HG03103 (cell line): ENCODE results near the gene ECE1.
"Not testable (repeated sequence)": the region's sequence is repeated elsewhere in the genome, so short reads cannot be mapped to it uniquely, and the experiment has no call there.

ENCODE experiments used
- ATAC-seq: cut with Tn5 transposase; IDR thresholded peaks from one replicate; pipeline ENCODE4 v1.9.1; 2021; ENCODE audit warnings: low read depth; ENCODE audit not compliant: unreplicated experiment

Gene ECE1

GRCh38 chr1:21234779-21235178 is 55.5 kb downstream of the ECE1 start:
- ATAC-seq = no peak

DNA sequence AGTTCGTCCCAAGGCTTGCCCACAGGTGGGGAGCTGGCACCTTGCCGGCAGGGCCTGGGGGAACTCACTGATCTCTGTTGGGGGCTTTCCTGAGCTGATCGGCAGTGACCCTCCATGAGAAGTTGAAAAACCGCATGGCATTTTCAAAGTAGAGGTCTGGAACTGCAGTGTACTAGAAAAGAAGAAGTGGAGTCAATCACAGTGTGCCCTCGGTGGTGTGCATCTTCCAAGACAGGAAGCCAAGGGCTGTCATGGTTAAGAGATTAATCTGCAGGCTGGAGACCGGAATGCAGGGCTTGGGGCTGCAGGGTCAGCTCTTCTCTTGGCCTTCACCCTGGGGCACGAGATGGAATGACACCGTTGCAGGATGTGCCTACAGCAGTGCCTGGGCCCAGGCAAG is 56.8 kb downstream of the ECE1 start:
- no peak for ATAC-seq

GRCh38 chr1:21232044-21232443 is 58.2 kb downstream of the ECE1 start:
- no peak for ATAC-seq

- no peak for ATAC-seq
Measured at GRCh38 chr1:21229246-21230000, 60.8 kb downstream of the ECE1 start.

- not testable (repeated sequence) for ATAC-seq
Measured at GRCh38 chr1:21228224-21228623, 62.0 kb downstream of the ECE1 start.

DNA sequence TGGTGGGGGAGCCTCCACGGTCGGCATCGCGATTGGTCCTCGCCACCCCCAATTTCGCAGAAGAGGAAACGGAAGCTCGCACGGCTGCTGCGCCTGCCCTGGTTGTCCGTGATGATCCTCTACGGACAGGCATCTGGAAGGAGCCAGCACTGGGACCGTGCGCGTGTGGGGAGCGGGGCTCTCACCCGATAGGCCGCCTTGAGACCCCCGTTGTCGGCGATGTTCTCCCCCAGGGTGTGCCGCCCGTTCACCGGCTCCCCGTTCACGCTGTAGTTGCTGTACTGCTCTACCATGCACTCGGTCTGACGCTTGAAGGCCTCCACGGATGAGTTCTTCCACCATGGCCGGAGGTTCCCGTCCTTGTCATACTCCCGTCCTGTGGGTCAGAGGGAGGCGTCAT is 65.2 kb downstream of the ECE1 start:
- ATAC-seq = no peak

DNA sequence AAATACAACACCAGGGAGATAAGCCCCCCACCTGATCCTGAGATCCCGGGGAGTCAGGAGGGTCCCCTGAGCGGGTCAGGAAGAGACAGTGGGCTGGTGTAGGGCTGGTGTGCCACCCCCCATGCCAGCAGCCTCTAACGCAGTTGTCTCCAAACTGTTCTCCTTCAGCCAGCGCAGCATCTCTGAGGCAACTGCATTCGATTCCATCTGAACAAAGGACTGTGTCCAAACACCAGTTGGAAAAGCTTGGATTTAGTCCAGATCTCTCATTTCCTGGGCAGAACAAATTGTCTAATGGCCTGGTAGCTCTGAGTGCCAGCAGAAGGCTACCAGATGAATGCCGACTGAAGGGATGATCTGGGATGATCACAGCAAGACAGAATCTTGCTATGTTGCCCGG is 69.4 kb downstream of the ECE1 start:
- no peak for ATAC-seq

- ATAC-seq = no peak
Measured at GRCh38 chr1:21219674-21220073, 70.6 kb downstream of the ECE1 start.

DNA sequence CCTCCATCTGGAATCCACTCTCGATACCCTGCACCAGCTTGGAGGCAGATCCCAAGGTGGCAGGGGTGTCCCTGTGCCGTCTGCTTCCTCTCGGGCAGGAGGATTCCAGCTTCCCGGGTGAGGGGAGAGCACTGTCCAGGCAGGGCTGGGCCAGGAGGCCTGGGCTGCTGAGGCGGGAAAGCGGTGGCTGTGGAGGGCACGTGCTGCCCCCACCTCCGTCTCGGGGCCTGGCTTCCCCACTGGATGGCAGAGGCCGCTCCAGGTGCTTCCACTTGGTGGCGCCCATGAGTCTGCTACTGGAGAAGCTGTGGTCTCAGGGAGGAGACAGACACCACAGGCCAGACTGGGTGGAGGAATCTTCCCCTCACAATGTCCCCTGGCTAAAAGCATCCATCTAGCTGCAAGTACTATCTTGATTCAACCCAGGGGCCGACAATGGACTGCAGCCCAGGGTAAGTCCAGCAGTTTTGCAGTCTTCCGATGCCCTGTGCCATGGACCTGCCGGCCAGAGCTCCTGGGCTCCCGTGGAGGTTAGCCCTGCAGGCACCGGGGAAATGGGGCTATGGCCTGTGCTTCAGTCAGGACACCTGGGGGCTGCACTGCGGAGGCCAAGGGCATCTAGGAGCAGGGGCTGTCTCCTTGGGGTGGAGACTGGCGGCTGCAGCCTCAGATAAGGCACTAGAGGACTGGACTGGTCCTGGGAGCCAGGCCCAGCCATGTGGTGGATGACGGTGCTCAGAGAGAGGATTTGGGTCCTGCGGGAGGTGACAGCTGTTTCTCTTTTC is 72.3 kb downstream of the ECE1 start:
- no peak for ATAC-seq

DNA sequence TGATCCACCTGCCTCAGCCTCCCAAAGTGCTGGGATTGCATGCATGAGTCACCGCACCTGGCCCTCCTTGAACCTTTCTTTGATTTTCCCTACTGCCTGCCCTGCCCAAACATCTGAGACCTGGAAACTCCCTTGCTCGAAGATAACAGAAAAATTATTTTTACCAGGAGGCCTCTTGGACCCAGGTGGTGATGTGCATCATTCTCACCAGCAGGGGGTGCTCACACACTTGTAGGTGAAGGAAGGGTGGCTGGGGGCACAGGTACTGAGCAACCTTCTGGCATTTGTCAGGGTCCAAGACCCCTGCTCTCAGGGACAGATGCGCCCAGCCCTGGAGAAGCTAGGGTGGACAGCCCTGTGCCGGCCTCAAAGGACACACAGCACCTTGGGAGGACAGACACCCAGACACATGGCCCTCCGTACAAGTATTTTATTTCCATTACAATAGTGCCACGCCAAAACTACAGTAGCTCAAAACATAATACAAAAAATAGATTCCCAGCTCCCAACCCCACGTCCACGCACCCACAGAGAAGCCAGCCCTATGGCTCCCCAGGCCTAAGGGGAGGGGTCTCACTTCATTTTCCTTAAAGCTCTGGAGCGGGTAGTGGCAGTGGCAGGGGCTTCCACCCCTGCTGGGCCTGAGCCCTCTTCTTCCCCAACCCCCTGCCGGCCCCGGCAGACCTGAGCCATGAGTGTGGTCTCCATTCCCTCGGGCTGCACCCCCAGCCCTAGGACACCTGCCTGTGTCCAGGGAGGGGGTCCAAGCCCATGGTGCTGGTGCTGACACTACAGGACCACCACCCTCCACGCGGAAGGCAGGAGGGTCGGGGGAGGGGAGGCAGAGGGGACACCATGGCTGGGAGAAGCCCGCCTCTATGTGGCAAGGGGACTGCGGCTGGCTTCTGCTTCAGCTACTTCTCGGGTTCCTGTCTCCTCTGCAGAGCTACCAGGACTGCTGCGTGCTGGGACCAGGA is 73.1 kb downstream of the ECE1 start:
- no peak for ATAC-seq

GRCh38 chr1:21212126-21212525 is 78.1 kb downstream of the ECE1 start:
- ATAC-seq = no peak

DNA sequence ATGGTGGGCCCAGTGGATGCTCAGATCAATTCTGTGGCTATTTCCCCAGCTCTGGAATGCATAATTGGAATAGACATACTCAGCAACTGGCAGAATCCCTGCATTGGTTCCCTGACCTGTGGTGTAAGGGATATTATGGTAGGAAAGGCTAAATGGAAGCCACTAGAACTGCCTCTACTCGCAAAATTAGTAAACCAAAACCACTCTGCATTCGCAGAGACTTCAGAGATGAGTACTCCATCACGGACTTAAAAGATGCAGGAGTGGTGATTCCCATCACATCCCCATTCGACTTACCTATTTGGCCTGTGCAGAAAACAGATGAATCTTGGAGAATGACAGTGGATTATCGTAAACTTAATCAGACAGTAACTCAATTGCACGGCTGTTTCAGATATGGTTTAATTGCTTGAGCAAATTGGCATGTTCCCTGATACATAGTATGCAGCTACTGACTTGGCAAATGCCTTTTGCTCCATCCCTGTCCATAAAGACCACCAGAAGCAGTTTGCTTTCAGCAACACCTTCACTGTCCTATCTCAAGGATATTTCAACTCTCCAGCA is 82.0 kb downstream of the ECE1 start:
- ATAC-seq = not testable (repeated sequence)

DNA sequence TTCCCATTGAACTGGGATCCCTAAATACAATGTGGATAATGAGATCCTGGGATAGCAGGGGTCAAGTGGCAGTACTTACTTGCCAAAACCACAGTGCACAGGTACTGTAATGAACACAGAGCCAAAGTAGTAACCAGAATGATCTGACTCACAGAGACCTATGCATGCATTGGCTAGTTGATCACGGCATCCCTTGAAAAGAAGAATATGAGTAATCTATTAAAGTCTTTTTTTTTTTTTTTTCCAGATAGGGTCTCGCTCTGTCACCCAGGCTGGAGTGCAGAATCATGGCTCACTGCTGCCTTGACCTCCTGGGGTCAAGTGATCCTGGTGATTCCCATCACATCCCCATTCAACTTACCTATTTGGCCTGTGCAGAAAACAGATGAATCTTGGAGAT is 84.1 kb downstream of the ECE1 start:
- no peak for ATAC-seq

GRCh38 chr1:21205416-21205815 is 84.8 kb downstream of the ECE1 start:
- ATAC-seq = no peak

DNA sequence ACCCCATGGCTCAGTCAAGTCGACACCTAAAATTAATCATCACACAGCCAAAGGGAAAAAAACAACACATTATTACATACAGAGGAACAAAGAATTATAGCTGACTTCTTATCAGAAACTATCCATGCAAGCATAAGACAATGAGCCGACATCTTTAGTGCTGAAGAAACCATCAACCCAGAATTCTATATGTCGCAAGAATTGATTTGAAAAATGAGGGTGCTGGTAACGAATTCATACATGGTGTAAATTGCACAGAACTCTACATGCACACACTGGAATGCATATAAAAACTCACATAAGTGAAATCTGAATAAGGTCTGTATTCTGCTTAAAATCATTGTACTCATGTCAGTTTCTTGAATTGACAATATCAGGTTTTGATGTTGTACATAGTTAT is 88.6 kb downstream of the ECE1 start:
- ATAC-seq = no peak

DNA sequence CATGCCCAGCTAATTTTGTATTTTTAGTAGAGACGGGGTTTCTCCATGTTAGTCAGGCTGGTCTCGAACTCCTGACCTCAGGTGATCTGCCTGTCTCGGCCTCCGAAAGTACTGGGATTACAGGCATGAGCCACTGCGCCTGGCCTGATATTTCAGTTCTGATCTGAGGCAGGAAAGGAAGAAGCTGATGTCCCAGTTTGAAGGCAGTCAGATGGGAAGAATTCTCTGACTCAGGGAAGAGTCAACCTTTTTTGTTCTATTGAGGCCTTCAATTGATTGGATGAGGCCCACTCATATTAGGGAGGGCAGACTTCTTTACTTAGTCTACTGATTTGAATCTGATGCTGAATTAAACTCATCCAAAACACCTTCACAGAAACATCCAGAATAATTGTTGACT is 89.0 kb downstream of the ECE1 start:
- not testable (repeated sequence) for ATAC-seq

- no peak for ATAC-seq
Measured at GRCh38 chr1:21200767-21201166, 89.5 kb downstream of the ECE1 start.

DNA sequence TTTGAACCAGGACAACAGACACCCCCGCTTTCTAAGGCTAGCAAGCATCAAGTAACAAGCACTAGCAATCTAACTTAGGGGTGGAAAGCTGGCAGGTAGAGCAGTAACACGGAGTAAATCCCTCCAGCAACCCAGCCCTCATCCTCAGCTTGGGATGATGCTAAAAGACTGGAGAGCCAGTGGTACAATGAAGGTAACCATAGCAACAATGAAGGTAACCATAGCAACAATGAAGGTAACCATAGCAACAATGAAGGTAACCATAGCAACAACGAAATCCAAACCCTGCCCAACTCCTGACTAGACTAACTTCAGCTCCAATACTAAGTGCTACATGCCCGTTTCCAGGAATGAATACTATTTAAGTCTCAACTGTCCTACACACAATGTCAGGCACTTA is 91.3 kb downstream of the ECE1 start:
- no peak for ATAC-seq

GRCh38 chr1:21192871-21193270 is 97.4 kb downstream of the ECE1 start:
- ATAC-seq = no peak

DNA sequence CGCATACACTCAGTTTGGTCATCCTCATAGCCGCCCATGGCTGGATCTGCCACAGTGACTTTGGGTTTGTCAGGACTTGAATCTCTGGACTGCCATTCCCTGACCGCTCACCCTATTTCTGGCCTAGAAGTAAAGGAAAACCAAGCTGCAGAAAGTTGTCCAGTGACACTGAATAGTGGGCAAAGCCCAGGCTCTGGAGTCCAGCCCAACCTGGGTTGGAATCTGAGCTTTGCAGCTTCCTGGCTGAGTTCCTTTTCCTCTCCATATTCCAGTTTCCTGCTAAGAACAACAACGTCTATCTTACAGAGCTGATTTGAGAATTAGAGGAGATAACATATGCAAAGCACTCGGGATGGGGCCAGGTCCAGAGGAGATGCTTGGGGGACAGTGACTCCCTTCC is 98.0 kb downstream of the ECE1 start:
- no peak for ATAC-seq

- not testable (repeated sequence) for ATAC-seq
Measured at GRCh38 chr1:21190771-21191170, 99.5 kb downstream of the ECE1 start.
